SIG-M5 (cell line): ENCODE results near the gene B9D2.

ENCODE experiments used
- DNase-seq: peaks from one replicate; lab custom pipeline; 2025; lab: John Stamatoyannopoulos, UW

B9D2 gene

DNA sequence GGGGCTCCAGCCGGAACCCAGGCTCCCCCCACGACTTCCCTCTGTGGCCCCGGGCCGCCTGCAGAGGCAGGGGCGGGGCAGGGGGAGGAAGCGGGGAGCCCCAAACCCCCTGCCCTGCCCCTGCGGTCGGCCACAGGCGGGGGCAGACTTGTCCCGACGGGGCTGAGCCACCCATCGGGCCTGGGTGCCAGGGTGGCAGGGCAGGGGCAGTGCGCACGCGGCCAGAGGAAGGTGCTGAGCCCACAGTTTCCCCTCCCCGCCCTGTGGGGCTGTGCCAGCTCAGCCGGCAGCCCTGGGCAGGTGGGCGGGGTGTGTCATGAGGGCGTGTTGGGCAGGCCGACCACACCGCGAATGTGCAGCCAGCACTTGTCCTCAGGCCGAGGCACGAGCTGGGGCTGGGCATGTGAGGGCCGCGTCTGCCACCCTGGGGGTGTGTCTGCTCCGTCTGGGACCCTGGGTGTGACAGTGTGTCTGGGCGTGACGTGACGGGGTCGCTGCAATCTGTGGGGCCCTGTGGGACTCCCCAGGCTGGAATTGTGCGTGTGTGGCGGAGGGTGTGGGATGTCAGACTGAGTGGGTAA, 36.3 kb downstream of the B9D2 start:
- DNase-seq: no peak

DNA sequence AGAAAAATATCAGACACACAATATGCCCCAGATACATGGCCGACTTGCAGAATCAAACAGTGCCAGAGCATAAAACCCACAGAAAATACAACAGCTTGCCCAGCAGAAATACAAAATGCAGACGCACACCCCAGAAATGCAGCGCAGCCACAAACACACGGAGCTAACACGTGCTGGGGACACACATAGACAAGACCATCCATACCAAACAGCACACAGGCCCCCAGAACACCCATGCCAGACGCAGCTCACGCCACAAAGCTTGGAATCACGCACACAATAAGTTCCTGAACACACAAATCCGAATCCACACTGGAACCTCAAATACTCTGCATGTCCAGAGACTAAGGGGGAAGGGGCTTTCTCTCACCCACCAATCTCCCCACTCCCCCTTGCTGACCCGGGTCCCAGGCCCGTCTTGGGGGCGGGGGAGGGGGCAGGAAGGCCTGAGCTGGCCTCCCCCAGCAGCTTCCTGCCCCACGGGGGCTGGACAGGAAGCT, 36.8 kb downstream of the B9D2 start:
- DNase-seq: no peak

DNA sequence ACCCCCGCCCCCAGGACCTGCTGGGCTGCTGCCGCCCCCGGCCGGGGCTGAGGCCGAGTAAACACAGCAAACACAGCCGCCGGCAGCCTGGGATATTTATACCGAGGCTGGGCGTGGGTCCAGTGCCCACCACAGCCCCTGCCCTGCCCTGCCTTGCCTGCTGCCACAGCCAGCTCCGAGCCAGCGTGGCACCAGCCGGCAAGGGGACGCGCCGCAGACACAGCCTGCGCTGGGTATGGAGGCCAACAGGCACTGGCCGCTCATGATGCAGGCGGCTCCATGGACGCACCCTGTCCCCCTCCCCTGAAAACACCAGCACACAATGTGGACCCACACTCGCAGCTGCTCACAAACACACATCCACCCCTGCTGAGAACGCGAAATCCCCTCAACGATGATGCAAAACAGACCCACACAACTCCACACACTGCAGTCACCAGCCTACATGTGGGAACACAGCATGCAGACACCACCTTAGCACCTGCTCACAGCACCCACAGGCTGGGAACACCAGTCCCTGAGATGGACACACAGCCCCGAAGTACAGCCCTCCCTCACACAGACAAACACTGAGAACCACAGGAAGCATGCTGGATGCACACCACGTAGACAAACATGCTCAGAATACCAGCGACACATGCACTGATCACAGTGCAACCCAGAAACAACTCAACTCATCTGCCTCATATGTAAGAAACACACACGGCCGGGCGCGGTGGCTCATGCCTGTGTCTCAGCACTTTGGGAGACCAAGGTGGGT, 37.8 kb downstream of the B9D2 start:
- no peak for DNase-seq

DNA sequence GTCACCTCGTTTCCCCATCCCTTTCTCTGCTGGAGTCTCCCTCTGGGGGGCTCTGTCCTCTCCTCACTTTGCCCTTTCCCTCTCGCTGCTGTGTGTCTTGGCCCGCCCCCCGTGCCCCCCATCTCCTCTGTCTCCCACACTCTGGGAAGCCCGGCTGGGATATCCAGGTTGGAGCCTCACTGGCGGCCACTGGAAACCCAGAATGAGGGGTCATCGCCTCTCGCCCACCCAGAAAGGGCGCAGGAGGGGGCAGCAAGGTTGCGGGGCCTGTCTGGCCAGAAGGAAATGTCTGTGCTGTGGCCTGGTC, 38.4 kb downstream of the B9D2 start:
- no peak for DNase-seq

DNA sequence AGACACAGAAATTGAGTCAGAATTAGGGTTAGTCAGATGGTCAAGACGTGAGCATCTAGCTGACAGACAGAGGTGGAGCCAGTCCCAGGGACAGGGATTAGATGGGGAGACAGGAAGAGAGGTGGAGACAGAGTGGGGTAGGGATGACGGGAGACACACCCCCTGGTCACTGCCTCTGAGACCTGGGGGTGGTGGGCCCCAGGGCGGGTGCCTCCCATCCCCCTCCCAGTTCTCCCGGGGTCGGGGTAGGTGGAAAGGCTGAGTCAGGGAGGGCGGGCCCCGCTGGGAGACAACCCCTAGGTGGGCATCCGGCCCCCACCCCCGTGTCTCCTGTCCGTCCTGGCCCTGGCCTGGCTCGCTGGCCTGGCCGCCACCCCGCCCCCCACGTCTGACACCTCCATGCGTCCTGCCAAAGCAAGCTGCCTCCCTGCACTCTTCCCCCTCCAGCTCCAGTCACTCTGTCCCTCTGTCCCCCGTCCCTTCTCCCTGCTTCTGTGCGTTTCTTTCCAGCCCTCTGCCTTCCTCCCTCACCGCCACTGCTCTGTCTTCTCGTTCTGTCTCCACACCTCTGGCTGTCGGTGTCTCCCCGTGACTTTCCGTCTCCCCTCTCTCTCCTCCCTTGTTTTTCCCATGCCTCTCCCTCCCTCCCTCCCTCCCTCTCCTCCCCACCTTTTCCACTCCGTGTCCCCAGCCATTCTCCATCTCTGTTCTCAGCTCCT, 38.9 kb downstream of the B9D2 start:
- DNase-seq: no peak

DNA sequence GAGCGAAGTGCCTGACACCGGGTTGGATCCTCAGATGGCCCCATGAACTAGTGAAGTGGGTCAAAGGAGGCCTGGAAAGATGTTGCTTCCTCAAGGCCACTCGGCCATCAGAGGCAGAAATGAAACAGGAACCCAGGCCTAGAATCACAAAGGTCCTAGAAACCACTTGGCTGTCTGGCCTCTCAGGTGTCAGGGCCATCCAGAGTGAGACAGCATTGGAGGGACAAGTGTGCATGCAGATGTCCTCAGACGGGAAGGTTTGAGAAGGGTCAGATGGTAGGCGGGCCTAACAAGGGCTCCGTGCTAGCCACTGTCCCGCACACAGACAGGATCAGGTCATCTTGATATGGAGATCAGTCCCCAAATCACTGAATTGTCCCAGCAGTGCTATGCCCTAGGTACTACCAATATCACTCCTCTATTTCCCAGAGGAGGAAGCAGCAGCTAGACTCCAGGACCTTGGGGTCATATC, 39.7 kb downstream of the B9D2 start:
- no peak for DNase-seq

DNA sequence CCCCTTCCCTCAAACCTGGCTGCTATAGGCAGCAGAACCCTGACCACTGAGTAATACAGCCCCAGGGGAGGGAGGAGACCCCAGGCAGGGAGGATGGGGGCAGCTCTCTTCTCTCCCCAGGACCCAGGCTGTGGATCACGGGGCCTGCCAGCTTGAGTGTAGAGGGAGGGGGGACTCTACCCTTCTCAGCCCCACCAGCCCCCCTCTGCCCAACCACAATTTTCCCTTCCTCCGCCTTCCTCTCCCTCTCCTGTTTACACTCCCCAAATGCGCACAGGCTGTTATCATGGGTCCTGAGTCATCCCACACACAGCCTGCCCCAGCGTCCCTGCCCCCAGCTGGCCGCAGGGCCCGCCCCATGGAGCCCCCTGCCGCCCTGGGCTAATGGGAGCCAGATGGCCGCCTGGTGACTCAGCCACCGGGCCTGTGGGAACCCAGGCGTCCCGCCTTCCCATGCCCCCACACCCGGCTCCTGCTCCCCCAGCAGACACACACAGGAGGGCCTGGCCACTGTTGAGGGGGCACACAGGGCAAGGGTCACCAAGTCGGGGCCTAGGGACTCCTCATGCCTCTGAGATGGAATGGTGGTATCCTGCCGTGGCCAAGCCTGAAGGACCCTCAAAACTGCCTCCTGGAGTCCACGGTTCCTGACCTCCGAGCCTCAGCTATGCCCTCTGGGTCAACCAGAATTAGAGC, 40.4 kb downstream of the B9D2 start:
- DNase-seq: no peak

DNA sequence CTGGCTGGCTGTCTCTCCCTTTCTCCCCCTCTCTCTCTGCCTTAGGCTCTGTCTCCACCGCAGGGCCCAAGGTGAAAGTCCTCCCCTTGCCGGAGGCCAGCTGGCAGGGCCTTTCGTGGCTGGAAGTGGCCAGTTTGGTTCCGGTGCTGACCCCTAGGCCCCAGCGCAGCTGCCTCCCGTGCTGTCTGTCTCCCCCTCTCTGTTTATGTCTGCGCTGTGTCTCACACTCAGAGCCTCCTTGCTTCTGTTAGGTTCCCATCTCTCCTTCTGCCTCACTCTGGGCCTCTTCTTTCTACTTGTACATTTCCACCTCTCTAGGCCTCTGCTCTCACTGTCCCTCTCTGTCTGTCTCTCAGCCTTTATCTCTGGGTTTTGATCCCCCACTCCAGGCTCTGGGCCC, 40.9 kb downstream of the B9D2 start:
- no peak for DNase-seq

DNA sequence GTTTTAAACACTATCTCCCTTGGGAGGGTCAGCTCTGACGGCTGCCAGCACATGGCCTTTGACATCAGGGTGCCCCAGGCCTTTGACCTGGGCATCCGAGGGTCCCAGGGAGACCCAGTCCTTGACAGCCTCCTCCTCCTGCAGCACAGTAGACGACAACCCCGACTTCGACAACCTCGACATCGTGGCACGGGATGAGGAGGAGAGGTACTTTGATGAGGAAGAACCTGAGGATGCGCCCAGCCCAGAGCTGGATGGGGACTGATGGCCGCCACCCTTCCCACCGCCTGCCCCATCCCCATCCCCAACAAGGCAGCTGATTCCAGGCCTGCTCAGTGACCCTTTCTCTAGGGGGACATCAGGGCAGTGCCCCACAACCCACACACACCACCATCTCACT, 41.5 kb downstream of the B9D2 start:
- DNase-seq: no peak

DNA sequence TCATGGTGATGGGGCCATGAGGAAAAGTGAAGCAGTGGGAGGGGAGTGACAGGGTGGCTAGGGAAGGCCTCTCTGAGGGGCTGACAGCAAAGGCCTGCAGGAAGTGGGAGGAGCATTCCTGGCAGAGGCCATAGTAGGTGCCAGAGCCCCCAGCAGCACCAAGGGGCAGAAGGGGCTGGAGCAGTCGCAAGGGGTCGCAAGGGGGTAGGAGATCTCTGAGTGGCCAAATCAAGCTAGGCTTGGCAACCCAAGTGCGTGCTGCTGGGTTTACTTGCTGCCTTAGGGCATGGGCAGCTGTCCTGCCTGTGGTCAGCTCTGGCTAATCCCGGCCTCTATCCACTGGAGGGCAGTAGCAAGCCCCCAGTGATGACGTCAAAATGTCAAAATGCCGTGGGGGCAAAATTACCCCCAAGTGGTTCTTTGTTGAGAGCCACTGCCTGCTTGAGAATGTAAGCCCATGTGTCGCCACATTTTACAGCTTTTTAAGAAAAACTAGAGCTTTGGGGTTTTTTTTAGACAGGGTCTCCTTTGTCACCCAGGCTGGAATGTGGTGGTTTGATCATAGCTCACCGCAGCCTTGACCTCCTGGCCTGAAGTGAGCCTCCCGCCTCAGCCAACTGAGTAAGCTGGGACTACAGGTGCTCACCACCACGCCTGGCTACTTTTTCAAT, 42.2 kb downstream of the B9D2 start:
- no peak for DNase-seq

DNA sequence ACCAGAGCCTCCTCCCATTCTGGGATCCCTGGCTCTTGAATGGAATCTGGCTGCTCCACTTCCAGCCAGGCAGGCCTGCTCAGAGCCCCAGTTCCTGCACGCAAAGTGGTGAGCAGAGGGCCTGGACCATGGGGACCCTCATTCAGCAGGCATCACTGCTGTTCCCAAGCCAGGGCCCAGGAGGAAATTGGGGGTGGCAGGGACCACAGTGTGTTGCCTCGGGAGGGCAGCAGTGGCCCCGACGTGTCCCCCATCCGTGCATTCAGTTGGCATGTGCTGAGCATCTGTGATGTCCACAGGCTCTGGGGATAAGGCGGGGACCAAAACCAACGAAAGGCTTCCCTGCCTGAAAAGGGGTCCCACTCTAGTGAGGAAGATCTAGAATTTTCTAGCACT, 42.7 kb downstream of the B9D2 start:
- no peak for DNase-seq

DNA sequence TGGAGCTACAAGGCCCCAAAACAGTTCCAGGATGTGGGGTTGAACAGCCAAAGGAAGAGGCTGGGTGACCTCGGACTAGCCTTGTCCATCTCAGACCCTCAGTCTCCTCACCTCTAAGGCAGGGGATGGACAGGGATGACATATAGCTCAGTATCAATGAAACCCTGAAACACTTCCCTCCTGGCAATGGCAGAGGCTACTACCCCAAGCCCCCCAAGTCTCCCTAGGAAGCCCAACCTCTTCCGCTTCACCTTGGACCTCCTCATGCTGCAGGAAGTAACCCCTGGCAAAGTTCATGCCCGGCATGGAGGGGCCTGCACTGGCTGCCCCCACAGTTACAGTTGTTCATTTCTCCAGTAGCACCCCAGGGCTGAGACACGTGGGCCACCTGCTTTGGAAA, 43.4 kb downstream of the B9D2 start:
- DNase-seq: no peak

DNA sequence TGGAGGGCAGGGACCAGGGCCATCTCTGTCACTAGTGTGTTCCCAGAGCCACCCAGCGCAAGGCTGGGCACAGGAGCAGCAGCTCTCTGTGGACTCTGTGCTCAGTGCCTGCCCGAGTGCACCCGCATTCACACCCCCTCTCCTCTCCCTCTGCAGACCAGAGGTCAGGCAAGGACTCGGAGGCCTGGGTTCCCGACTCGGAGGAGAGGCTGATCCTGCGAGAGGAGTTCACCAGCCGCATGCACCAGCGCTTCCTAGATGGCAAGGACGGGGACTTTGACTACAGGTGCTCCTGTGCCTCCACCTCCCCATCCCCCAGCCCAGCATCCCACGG, 43.8 kb downstream of the B9D2 start:
- DNase-seq: no peak

DNA sequence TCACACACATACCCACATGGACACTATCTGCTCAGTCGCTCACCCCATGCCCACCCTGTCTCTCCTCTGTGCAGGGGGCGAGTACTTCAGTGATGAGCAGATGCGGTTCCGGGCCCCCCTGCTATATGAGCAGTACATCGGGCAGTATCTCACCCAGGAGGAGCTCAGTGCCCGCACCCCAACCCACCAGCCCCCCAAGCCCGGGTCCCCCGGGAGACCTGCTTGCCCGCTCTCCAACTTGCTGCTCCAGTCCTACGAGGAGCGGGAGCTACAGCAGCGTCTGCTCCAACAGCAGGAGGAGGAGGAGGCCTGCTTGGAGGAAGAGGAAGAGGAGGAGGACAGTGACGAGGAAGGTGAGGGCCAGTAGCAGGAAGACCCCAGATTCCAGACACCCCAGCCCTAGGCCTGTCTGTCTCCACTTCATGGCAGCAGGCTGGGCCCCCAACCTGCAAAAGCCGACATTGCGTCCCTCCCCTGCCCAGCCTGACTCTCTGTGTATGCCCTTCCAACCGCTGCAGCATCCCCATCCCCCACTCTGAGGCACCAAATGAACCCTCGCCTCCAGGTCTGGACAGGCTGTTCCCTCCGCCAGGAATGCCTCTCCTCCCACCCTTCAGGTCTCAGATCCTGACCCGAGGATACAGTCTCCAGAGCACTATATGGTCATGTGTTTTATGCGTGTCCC, 44.3 kb downstream of the B9D2 start:
- no peak for DNase-seq

DNA sequence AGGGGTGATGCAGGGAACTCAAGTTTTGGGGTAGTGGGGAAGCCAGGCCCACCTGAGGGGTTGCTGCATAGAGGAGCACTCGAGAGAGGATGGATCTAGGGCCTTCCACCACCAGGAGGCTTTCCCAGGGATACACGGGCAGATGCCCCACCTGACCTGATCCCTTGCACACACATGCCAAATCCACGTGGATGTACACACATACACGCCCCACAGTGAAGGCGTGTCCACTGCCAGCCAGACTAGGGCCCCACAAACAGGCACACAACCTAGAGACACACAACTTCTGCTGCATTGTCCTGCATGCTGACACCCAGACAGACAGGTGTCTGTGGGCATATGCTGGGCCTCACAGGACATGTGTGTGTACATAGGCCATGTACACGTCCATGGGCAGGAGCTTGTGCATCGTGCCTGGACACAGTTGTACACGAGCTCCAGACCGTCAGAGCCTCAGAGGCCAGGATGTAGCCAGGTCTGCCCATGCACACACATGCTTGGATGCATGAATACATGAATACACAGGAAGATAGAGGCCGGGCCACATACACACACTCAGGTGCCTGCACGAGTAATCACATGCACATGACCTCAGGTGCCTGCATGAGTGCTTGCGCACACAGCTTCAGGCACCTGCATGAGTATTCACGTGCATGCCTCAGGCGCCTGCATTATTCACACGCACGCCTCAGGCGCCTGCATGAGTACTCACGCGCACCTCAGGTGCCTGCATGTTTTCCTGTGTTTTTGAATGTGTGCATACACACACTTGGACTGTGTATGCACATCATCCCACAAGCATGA, 45.1 kb downstream of the B9D2 start:
- no peak for DNase-seq

DNA sequence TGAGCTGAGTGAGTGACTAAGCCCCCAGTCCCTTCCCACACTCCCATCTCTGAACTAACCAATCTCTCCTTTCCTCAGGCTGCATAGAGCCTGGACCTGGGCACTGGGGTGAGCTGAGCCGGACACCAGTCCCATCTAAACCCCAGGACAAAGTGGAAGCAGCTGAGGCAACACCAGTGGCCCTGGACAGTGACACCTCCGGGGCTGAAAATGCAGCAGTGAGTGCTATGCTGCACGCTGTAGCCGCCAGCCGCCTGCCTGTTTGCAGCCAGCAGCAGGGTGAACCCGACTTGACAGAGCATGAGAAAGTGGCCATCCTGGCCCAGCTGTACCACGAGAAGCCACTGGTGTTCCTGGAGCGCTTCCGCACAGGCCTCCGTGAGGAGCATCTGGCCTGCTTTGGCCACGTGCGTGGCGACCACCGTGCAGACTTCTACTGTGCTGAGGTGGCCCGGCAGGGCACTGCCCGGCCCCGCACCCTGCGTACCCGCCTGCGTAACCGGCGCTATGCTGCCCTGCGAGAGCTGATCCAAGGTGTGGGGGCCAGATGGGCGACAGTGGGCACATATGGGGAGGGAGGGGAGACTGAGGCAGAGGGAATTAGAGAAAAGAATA, 47.5 kb downstream of the B9D2 start:
- DNase-seq: no peak

DNA sequence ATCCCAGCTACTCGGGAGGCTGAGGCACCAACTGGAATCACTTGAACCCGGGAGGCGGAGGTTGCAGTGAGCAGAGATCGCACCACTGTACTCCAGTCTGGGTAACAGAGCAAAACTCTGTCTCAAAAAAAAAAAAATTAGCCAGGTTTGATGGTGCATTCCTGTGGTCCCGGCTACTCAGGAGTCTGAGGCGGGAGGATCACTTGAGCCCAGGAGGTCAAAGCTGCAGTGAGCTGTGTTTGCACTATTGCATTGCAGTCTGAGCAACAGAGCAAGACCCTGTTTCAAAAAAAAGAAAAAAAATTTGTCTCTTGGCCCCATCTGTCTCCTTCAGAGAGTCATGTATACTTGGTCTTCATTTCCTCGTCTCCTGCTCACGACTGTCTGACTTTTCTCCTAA, 52.3 kb downstream of the B9D2 start:
- no peak for DNase-seq

DNA sequence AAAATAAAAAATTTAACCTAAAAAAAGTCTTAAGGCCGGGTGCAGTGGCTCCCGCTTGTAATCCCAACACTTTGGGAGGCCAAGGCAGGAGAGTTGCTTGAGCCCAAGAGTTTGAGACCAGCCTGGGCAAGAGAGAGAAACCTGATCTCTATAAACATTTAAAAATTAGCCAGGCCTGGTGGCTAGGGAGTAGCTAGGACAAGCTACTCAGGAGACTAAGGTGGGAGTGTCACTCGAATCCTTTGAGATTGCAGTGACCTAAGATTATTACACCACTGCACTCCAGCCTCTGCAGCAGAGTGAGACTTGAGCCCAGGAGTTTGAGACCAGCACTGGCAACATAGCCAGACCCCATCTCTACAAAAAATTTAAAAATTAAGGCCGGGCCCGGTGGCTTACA, 52.9 kb downstream of the B9D2 start:
- DNase-seq: no peak

DNA sequence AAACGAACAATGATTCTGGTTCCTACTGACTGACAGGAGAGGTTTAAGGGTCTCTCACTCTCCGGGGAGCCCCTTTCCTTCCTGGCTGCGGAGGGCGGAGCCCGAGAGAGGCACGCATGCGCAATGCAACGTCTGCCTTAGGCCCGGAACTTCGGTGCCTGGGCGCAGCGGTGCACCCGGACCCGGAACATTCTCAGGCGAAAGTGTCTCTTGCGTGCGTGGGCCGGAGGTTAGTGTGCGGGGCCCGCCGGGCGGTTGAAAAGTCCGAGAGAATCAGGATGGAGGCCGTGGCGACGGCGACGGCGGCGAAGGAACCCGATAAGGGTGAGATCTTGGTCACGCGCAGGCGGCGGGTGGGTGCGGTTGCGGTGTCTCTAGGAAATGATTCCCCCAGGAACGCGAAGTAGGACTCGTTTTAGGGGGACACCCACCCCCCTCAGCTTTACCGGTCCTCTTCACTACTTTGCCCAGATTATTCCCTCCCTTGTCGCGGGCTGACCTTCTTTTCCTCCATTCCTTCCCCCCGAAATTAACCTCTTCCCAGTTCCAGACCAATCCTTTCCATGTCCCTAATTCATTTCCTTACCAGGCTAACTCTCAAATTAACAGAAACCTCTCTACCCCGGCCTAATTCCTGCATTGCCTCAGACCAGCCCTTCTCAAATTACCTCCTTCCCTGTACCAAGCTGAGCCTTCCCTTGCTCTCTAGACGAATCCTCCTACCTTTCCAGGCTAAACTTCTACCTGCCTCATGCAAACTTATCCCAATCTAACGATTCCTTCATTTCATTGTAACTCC, 53.7 kb downstream of the B9D2 start, which contains the start of gene CCDC97:
CCDC97 (plus strand) TSS at position 140 of the 799 bp plus-strand sequence; CDS start at position 279, 139 bp downstream.
- DNase-seq: no peak
